SK-N-SH (cell line): ENCODE measurements around the gene SUFU. TPM values are rescaled to one million over a fixed set of nuclear protein-coding genes. Genes with fewer than 3 reads are reported as not detected.

Source experiments
- CTCF ChIA-PET: fragments of 300-600, 350-600 bp; formaldehyde crosslinking; extraction: SDS; loops from one replicate; lab custom pipeline; 2021; lab: Yijun Ruan, JAX
- POLR2A ChIA-PET: fragments of 350-600 bp; sonication (Branson Sonifier 250); formaldehyde crosslinking; extraction: SDS; loops from one replicate; lab custom pipeline; 2020; ENCODE audit warnings: antibody characterized with exemption, inconsistent platforms; lab: Yijun Ruan, JAX
- DNase-seq: peaks from one replicate; pipeline ENCODE4 v3.0.0; 2012
- H2AFZ ChIP-seq: fragments of 200-600 bp; sonication (generic); 2 replicates; pipeline ENCODE4 v1.8.1; 2016; ENCODE audit warnings: antibody characterized with exemption, mild to moderate bottlenecking, low read depth
- H3F3A ChIP-seq: fragments of 200-600 bp; sonication (generic); replicated peaks from 2 replicates; pipeline ENCODE3; 2016; ENCODE audit warnings: antibody characterized with exemption, mild to moderate bottlenecking; ENCODE audit not compliant: insufficient read depth
- H3K27ac ChIP-seq, 2 experiments: fragments of 200-500 bp in 1 of 2; fragments of 200-600 bp in 1 of 2; sonication (Bioruptor generic) in 1 of 2; sonication (generic), shearing (Covaris generic) in 1 of 2; 2 replicates each; pipeline versions ENCODE4 v1.5.1 to v1.6.1; 2014 to 2016; ENCODE audit warnings: low read depth in 2 of 2, inconsistent platforms in 1 of 2, low read length in 1 of 2, mild to moderate bottlenecking in 1 of 2, mixed read lengths in 1 of 2
- H3K27me3 ChIP-seq: fragments of 200-600 bp; sonication (generic), shearing (Covaris generic); 2 replicates; pipeline ENCODE4 v1.6.1; 2016; ENCODE audit warnings: mixed run types; ENCODE audit not compliant: insufficient read depth
- H3K36me3 ChIP-seq, 2 experiments: fragments of 200-500 bp in 1 of 2; fragments of 200-600 bp in 1 of 2; sonication (Bioruptor generic) in 1 of 2; sonication (generic) in 1 of 2; replicated peaks in 1 of 2; 2 replicates each; pipeline versions ENCODE3 to v1.5.1; 2014 to 2016; ENCODE audit warnings: low read length in 1 of 2, mild to moderate bottlenecking in 1 of 2; ENCODE audit not compliant: insufficient read depth in 2 of 2, control insufficient read depth in 1 of 2
- H3K4me1 ChIP-seq, 2 experiments: fragments of 200-500 bp in 1 of 2; fragments of 200-600 bp in 1 of 2; sonication (Bioruptor generic) in 1 of 2; sonication (generic), shearing (Covaris generic) in 1 of 2; 2 replicates each; pipeline versions ENCODE4 v1.5.1 to v1.6.1; 2014 to 2016; ENCODE audit warnings: low read depth in 1 of 2, low read length in 1 of 2, mixed run types in 1 of 2; ENCODE audit not compliant: insufficient read depth in 2 of 2, control insufficient read depth in 1 of 2
- H3K4me2 ChIP-seq: fragments of 200-600 bp; sonication (generic), shearing (Covaris generic); 2 replicates; pipeline ENCODE4 v1.6.1; 2017; ENCODE audit warnings: mixed run types
- H3K4me3 ChIP-seq, 2 experiments: fragments of 200-500 bp in 1 of 2; fragments of 200-600 bp in 1 of 2; sonication (Bioruptor generic) in 1 of 2; sonication (generic), shearing (Covaris generic) in 1 of 2; 2 replicates each; pipeline versions ENCODE4 v1.5.1 to v1.8.1; 2014 to 2016; ENCODE audit warnings: low read depth in 2 of 2, inconsistent platforms in 1 of 2, low read length in 1 of 2, mild to moderate bottlenecking in 1 of 2, mixed read lengths in 1 of 2, moderate library complexity in 1 of 2
- H3K79me2 ChIP-seq: fragments of 200-600 bp; sonication (generic); 2 replicates; pipeline ENCODE4 v1.8.1; 2017; ENCODE audit warnings: mild to moderate bottlenecking; ENCODE audit not compliant: insufficient read depth
- H3K9ac ChIP-seq: fragments of 200-600 bp; sonication (generic); 2 replicates; pipeline ENCODE4 v1.6.1; 2017; ENCODE audit warnings: mixed run types
- H3K9me2 ChIP-seq: fragments of 200-600 bp; sonication (generic); 2 replicates; pipeline ENCODE4 v1.6.1; 2017; ENCODE audit warnings: mixed run types
- H3K9me3 ChIP-seq: fragments of 200-600 bp; sonication (generic); 2 replicates; pipeline ENCODE4 v1.6.1; 2017; ENCODE audit warnings: mixed run types, mild to moderate bottlenecking, moderate library complexity
- H4K20me1 ChIP-seq: fragments of 200-600 bp; sonication (generic); 2 replicates; pipeline ENCODE4 v1.6.1; 2017; ENCODE audit warnings: mild to moderate bottlenecking, mixed run types; ENCODE audit not compliant: insufficient read depth
- CHD2 ChIP-seq: fragments of 150-350 bp; IDR thresholded peaks from 2 replicates; pipeline ENCODE4 v1.6.1; 2018; ENCODE audit warnings: low read length; ENCODE audit not compliant: partially characterized antibody
- EP300 ChIP-seq, 2 experiments: IDR thresholded peaks; 2 replicates each; pipeline versions ENCODE4 v1.4.0 to v1.6.1; 2012; ENCODE audit warnings: borderline replicate concordance in 1 of 2, low read depth in 1 of 2, low read length in 1 of 2
- FOXJ3 ChIP-seq: sonication (generic); formaldehyde crosslinking; IDR thresholded peaks from 2 replicates; pipeline ENCODE4 v1.5.1; 2020; ENCODE audit warnings: mild to moderate bottlenecking, missing genetic modification reagents
- FOXM1 ChIP-seq: IDR thresholded peaks from 2 replicates; pipeline ENCODE4 v1.4.0; 2012; ENCODE audit warnings: low read depth, mild to moderate bottlenecking
- GABPA ChIP-seq: IDR thresholded peaks from 2 replicates; pipeline ENCODE4 v1.4.0; 2012; ENCODE audit warnings: low read depth, mild to moderate bottlenecking
- IRF3 ChIP-seq: fragments of 150-350 bp; IDR thresholded peaks from 2 replicates; pipeline ENCODE4 v1.6.1; 2016; ENCODE audit warnings: mild to moderate bottlenecking, low read depth, low read length
- JUND ChIP-seq: IDR thresholded peaks from 2 replicates; pipeline ENCODE4 v1.4.0; 2012
- MEF2A ChIP-seq: IDR thresholded peaks from 2 replicates; pipeline ENCODE4 v1.4.0; 2012; ENCODE audit warnings: low read depth, borderline replicate concordance
- MXI1 ChIP-seq: IDR thresholded peaks from 2 replicates; pipeline ENCODE4 v1.6.1; 2012; ENCODE audit warnings: mild to moderate bottlenecking, low read depth, low read length, improper control_type of control experiment
- NRF1 ChIP-seq: IDR thresholded peaks from 2 replicates; pipeline ENCODE4 v1.6.1; 2012; ENCODE audit warnings: low read depth, mild to moderate bottlenecking, low read length
- RAD21 ChIP-seq: IDR thresholded peaks from 2 replicates; pipeline ENCODE4 v1.6.1; 2012; ENCODE audit warnings: mild to moderate bottlenecking, low read length
- RCOR1 ChIP-seq: fragments of 150-350 bp; IDR thresholded peaks from 2 replicates; pipeline ENCODE4 v1.6.1; 2017; ENCODE audit warnings: antibody characterized with exemption, low read length
- RFX5 ChIP-seq: IDR thresholded peaks from 2 replicates; pipeline ENCODE4 v1.6.1; 2012; ENCODE audit warnings: mild to moderate bottlenecking, improper control_type of control experiment, low read length
- SMC3 ChIP-seq: IDR thresholded peaks from 2 replicates; pipeline ENCODE4 v1.6.1; 2012; ENCODE audit warnings: low read depth, low read length, improper control_type of control experiment
- TAF1 ChIP-seq: IDR thresholded peaks from 2 replicates; pipeline ENCODE4 v1.6.1; 2012; ENCODE audit warnings: low read depth, mild to moderate bottlenecking, low read length, moderate library complexity, borderline replicate concordance
- TCF12 ChIP-seq: IDR thresholded peaks from 2 replicates; pipeline ENCODE4 v1.4.0; 2012
- TEAD4 ChIP-seq: IDR thresholded peaks from 2 replicates; pipeline ENCODE4 v1.4.0; 2012; ENCODE audit warnings: mild to moderate bottlenecking, borderline replicate concordance; ENCODE audit not compliant: insufficient read depth
- YY1 ChIP-seq: IDR thresholded peaks from 2 replicates; pipeline ENCODE4 v1.4.0; 2012; ENCODE audit warnings: low read depth, mild to moderate bottlenecking
- WGBS: methylation state at CpG from one replicate; pipeline ENCODE4 v1.1.6; 2017; ENCODE audit warnings: low lambda C conversion rate; 5-methylcytosine and 5-hydroxymethylcytosine counted together
- polyA plus RNA-seq, 3 experiments: library from polyadenylated mRNA; depleted of rRNA; stranded (reverse); fragments of >200 nt; gene quantifications; 2 replicates each; pipeline ENCODE4 v1.2.3, GENCODE V29; 2012
- TF ChIP-seq, protein P1 (sequence below): fragments of 150-350 bp; IDR thresholded peaks from 2 replicates; pipeline ENCODE4 v1.6.1; 2017; ENCODE audit warnings: antibody characterized with exemption, low read length, low read depth, borderline replicate concordance
- TF ChIP-seq, protein P2 (sequence below): IDR thresholded peaks from 2 replicates; pipeline ENCODE4 v1.4.0; 2012; ENCODE audit warnings: low read depth, borderline replicate concordance
- TF ChIP-seq, protein P3 (sequence below): IDR thresholded peaks from 2 replicates; pipeline ENCODE4; 2012
- TF ChIP-seq, protein P4 (sequence below): fragments of 200-600 bp; sonication (generic); IDR thresholded peaks from 2 replicates; pipeline ENCODE4 v1.6.1; 2017; ENCODE audit warnings: antibody characterized with exemption, mild to moderate bottlenecking, moderate library complexity

Gene SUFU
- polyA plus RNA-seq, 1 of the 3 experiments (the other 2 are of a cell fraction), result 5.7 TPM

DNA sequence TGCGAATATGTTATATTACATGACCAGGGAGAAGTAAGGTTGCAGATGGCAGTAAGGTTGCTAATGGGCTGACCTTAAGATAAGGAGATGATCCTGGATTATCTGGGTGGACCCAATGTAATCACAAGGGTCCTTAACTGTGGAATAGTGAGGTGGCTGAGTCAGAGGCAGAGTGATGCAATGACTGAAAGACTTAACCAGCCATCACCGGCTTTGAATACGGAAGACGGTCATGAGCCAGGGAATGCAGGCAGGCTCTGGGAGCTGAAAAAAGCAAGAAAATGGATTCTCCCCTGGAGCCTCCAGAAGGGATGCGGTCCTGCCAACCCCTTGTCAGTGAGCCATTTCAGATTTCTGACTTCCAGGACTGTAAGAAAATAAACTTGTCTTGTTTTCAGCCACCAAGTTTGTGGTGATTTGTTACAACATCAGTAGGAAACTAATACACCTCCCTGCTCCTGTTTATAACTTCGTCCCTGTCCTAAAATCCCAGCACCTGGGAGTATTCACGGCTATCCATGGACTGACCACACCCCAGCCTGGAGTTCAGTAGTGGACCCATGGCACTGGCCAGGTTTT, 47.8 kb upstream of the SUFU start:
- no peaks in the 10 kb centered on the region for H3K9me2 ChIP-seq

GRCh38 chr10:102457591-102458150, 46.1 kb upstream of the SUFU start:
- TF ChIP-seq IRF3 (no peak), TEAD4 (no peak), EP300 (IDR thresholded peaks at IDR 0.05; ENCODE audit: borderline replicate concordance in 1 of 2, low read depth in 1 of 2, low read length in 1 of 2) (no peak), FOXJ3 (CRISPR knock-in tag) (no peak), FOXM1 (no peak), MXI1 (no peak), MEF2A (no peak), NRF1 (no peak), TAF1 (no peak), SMC3 (no peak), GABPA (no peak), YY1 (no peak), TCF12 (no peak), JUND (no peak)
- TF ChIP-seq, protein P1, sequence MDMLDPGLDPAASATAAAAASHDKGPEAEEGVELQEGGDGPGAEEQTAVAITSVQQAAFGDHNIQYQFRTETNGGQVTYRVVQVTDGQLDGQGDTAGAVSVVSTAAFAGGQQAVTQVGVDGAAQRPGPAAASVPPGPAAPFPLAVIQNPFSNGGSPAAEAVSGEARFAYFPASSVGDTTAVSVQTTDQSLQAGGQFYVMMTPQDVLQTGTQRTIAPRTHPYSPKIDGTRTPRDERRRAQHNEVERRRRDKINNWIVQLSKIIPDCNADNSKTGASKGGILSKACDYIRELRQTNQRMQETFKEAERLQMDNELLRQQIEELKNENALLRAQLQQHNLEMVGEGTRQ, result no peak
- TF ChIP-seq, protein P2, sequence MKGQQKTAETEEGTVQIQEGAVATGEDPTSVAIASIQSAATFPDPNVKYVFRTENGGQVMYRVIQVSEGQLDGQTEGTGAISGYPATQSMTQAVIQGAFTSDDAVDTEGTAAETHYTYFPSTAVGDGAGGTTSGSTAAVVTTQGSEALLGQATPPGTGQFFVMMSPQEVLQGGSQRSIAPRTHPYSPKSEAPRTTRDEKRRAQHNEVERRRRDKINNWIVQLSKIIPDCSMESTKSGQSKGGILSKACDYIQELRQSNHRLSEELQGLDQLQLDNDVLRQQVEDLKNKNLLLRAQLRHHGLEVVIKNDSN, result no peak
- TF ChIP-seq, protein P3, sequence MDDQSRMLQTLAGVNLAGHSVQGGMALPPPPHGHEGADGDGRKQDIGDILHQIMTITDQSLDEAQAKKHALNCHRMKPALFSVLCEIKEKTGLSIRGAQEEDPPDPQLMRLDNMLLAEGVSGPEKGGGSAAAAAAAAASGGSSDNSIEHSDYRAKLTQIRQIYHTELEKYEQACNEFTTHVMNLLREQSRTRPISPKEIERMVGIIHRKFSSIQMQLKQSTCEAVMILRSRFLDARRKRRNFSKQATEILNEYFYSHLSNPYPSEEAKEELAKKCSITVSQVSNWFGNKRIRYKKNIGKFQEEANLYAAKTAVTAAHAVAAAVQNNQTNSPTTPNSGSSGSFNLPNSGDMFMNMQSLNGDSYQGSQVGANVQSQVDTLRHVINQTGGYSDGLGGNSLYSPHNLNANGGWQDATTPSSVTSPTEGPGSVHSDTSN, result no peak
- TF ChIP-seq, protein P4, sequence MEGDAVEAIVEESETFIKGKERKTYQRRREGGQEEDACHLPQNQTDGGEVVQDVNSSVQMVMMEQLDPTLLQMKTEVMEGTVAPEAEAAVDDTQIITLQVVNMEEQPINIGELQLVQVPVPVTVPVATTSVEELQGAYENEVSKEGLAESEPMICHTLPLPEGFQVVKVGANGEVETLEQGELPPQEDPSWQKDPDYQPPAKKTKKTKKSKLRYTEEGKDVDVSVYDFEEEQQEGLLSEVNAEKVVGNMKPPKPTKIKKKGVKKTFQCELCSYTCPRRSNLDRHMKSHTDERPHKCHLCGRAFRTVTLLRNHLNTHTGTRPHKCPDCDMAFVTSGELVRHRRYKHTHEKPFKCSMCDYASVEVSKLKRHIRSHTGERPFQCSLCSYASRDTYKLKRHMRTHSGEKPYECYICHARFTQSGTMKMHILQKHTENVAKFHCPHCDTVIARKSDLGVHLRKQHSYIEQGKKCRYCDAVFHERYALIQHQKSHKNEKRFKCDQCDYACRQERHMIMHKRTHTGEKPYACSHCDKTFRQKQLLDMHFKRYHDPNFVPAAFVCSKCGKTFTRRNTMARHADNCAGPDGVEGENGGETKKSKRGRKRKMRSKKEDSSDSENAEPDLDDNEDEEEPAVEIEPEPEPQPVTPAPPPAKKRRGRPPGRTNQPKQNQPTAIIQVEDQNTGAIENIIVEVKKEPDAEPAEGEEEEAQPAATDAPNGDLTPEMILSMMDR, result no peak
- H3K4me2 ChIP-seq, result no peak overlapping the region
- H3K9me2 ChIP-seq, result no peaks in the 10 kb centered on the region
- no peaks in the 10 kb centered on the region for H3K36me3 ChIP-seq
- no peak for DNase-seq
- no peak overlapping the region for H3K27ac ChIP-seq
- peaks cover 7% of the 10 kb centered on the region for H3F3A ChIP-seq
- POLR2A ChIA-PET, result no interaction called here
- no peaks in the 10 kb centered on the region for H3K9me3 ChIP-seq
- H3K79me2 ChIP-seq, result no peaks in the 10 kb centered on the region
- H4K20me1 ChIP-seq, result no peaks in the 10 kb centered on the region
- peaks cover 0 to 10% of the 10 kb centered on the region in 2 experiments; a peak in 1 of 4 replicates for H3K4me1 ChIP-seq
- WGBS, result 96% methylated on average over 9 of the region's 9 CpGs
- no peak overlapping the region for H3K4me3 ChIP-seq
- no peak overlapping the region for H3K9ac ChIP-seq
- H3K27me3 ChIP-seq, result no peaks in the 10 kb centered on the region
- H2AFZ ChIP-seq, result no peak overlapping the region
- CTCF ChIA-PET, result interaction anchor here (0.8 to 1.8 kb wide), 3 partner anchors 21 to 288 kb away, joined by 3 to 7 read pairs (median 3); no protein-coding TSS in a partner anchor

More for the DNA sequence above, 47.8 kb upstream of the SUFU start:
- Histone ChIP-seq H3K79me2 (no peaks in the 10 kb centered on the region), H3K4me2 (no peak overlapping the region), H4K20me1 (no peaks in the 10 kb centered on the region), H3K4me3 (no peak overlapping the region), H3F3A (peaks cover 15% of the 10 kb centered on the region), H3K9ac (no peak overlapping the region), H3K27me3 (no peaks in the 10 kb centered on the region), H3K36me3 (no peaks in the 10 kb centered on the region), H3K4me1 (peaks cover 0 to 10% of the 10 kb centered on the region in 2 experiments; a peak in 1 of 4 replicates), H3K27ac (no peak overlapping the region), H2AFZ (no peak overlapping the region), H3K9me3 (no peaks in the 10 kb centered on the region)
- TF ChIP-seq RAD21 (no peak), RFX5 (no peak), RCOR1 (no peak), CHD2 (no peak)
- TF ChIP-seq, protein P2, result no peak
- ChIA-PET CTCF (no interaction called here), POLR2A (no interaction called here)
- DNase-seq, result no peak
- 79% methylated on average over 7 of the region's 7 CpGs for WGBS
